ENCODE data around the gene FRMD6.

DNA sequence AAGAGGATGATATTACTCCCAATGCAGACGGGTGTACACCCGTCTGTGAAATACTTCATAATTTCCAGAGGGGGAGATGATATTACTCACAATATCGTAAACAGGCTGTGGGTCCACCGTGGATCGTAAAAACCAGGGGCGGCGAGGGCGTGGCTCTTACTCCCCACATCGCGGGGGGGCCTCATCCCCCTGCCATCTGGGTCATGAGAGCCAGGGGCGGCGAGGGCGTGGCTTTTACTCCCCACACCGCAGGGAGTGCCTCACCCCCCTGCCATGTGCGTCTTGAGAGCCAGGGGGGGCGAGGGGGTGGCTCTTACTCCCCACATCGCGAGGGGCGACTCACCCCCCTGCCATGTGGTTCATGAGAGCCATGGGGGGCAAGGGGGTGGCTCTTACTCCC lies 122.5 kb downstream of the FRMD6 start:
- no peak for TF ChIP-seq POLR2AphosphoS5 (IDR thresholded peaks at IDR 0.05; ENCODE audit: low read depth, low read length)
- no peak for TF ChIP-seq TAF1 (IDR thresholded peaks at IDR 0.05; ENCODE audit: borderline replicate concordance, insufficient read depth, low read length)
- no peak for TF ChIP-seq SIN3A (IDR thresholded peaks at IDR 0.05; ENCODE audit: borderline replicate concordance, insufficient read depth, low read length)
- TF ChIP-seq REST (IDR thresholded peaks at IDR 0.05; ENCODE audit: insufficient read depth in 1 of 2, low read depth in 2 of 2, low read length in 2 of 2) = no peak

Measured in PFSK-1 (cell line).